Stimulated activated CD8-positive, alpha-beta memory T cell treated with anti-CD3 and anti-CD28 coated beads, Interleukin-4, amount 100 ng/mL, for 24 hours (primary cell): ENCODE data around the gene HERPUD2.
"Not testable (repeated sequence)": the region's sequence is repeated elsewhere in the genome, so short reads cannot be mapped to it uniquely, and the experiment has no call there.

ENCODE experiments used
- DNase-seq: peaks from one replicate; pipeline ENCODE4 v3.0.0-alpha.2; 2020; ENCODE audit warnings: low read depth

HERPUD2 gene

DNA sequence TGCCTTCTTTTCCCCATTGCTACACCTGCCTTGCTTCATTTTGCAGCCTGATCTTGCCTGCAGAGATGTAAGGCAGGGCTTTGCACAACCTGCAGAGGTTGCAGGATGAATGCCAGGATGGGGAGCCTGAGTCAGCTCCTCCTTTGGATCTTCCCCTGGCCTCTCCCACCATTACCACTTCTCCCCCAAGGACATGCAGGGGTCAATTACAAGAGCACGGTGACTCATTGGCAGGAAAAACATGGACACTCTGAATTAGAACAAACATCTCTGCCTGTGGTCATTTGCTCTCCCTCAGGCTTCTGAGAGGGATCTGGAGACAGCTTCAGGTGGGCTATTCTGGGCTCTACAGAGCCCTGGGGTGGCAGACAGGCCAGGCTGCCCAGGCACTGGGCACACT lies 89.2 kb downstream of the HERPUD2 start:
- no peak for DNase-seq

DNA sequence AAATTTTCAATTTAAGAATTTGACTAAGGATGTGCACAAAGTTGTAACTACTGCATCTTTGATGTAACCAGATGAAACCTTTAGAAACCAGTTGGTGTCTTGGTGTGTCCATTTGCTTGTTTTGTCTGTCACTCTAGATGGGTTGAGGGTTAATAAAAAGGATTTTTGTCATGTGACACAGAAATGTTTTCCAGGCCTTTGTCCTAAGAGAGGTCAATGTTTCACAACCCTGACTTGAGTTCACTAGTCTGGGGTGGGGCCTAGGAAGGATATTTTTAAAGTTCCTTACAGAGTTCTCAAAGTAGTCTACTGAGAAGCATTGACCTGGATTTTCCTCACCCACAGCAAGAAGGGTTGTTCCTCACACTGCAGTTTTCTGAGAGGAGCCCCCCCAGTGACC lies 90.3 kb downstream of the HERPUD2 start:
- DNase-seq: no peak

DNA sequence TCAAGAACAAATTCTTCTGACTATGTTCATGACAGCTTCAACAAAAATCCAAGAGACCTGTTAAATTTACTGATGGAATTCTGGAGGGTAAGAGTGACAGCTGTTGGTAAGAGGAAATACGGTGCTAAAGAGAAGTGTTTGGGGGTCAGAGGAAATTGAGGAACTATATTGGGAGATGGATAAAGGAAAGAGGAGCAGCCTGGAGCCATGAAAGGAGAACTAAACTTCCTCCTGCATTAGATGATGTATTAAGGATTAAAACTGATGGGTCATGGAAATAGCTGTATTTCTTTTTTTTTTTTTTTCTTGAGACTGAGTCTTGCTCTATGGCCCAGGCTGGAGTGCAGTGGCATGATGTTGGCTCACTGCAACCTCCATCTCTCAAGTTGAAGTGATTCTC lies 95.3 kb downstream of the HERPUD2 start:
- no peak for DNase-seq

DNA sequence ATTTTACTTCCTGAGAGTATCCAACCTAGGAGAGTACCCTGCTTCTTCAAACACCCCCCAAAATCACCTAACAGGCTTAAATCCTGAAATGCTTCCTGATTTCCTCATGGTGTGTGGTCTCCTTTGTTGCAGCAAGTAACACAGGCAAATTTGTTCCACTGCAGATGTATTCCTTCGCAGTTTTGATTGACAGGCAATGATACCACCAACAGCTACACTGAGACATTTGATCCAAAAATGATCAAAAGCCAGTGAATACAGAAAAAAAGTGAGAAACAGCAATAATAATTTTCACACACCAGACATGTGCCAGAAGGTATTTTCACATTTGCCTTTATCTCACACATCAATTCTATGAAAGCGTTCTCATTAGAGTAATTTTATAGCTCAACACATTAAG lies 95.9 kb downstream of the HERPUD2 start:
- no peak for DNase-seq

DNA sequence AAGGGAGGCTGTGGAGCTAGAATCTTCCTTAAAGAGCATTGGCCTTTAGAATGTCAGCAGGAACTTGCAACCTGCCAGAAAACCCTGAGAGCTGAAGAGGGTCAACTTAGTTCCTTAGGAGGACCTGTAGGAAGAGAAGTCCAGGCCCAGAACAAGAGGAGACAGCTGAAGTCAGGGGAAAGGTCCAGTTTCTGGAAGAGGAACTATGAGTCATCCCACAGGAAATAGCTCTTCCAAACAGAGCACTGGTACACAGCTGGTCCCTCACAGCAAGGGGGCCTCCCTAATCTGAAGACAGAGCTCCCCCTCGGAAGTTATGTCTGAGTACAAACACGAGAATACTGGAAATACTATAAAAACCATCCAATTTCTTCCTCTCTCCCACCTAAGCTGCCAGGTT lies 98.9 kb downstream of the HERPUD2 start:
- no peak for DNase-seq

DNA sequence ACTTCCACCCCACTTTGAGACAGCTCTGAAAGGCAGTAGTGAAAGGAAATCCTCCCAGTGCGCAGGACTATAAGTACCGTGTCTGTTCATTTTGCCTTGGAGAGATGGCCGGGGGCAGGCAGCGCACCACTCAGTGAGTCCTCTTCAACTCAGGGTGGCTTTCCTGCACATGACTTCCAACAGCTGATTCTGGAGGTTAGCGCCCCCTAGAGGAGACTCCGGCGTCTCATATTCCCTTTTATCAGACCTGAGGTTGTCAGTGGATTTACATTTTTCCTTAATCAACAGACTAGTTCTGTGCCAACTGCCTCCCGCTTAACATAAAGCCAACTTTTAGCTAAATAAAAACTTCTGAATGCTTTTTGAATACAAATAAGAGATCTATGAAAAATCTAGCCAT lies 101.0 kb downstream of the HERPUD2 start:
- no peak for DNase-seq

DNA sequence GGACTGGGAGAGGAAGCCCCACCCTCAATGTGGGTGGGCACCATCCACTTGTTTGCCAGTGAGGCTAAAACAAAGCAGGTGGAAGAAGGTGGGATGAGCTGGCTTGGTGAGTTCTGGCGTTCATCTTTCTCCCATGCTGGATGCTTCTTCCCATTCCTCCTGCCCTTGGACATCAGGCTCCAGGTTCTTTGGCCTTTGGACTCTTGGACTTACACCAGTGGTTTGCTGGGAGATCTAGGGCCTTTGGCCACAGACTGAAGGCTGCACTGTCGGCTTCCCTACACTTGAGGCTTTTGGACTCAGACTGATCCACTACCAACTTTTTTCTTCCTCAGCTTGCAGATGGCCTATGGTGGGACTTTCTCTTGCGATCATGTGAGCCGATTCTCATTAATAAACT lies 106.3 kb downstream of the HERPUD2 start:
- no peak for DNase-seq

DNA sequence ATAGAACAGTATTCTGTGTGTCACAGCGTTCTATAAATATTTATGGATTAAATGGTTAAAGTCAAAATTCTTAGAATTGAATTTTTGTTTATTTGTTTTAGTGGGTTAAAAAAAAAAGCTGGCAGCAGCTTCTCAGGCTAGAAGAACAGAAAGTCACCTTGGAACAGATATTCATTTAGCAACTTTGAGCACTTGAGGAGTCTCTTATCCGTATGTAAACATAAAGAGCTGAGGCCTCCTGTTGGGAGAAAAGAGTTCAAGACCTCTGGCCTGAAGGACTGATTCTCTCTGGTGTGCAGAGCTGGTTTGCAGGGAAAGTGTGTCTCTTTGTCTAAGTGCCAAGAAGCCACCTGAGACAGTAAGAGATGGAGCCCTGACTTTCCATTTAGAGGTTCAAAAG lies 109.9 kb downstream of the HERPUD2 start:
- DNase-seq: no peak

DNA sequence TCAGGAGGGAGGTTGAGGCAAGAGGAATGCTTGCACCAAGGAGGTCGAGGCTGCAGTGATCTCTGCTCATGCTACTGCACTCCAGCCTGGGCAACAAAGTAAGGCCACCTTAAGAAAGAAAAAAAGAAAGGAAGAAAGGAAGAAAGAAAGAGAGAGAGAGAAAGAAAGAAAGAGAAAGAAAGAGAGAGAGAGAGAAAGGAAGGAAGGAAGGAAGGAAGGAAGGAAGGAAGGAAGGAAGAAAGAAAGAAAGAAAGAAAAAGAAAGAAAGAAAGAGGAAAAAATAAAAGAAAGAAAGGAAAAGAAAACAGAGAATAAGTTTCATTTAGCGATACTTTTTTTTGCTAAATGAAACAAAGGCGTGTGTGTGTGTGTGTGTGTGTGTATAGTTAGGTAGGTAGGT lies 110.4 kb downstream of the HERPUD2 start:
- not testable (repeated sequence) for DNase-seq
